Glomerular visceral epithelial cell (primary cell): ENCODE measurements around the gene SHISA5.

ENCODE experiments used
- DNase-seq: peaks from one replicate; pipeline ENCODE4 v3.0.0-alpha.2; 2016; ENCODE audit errors: extremely low spot score

Gene SHISA5

DNA sequence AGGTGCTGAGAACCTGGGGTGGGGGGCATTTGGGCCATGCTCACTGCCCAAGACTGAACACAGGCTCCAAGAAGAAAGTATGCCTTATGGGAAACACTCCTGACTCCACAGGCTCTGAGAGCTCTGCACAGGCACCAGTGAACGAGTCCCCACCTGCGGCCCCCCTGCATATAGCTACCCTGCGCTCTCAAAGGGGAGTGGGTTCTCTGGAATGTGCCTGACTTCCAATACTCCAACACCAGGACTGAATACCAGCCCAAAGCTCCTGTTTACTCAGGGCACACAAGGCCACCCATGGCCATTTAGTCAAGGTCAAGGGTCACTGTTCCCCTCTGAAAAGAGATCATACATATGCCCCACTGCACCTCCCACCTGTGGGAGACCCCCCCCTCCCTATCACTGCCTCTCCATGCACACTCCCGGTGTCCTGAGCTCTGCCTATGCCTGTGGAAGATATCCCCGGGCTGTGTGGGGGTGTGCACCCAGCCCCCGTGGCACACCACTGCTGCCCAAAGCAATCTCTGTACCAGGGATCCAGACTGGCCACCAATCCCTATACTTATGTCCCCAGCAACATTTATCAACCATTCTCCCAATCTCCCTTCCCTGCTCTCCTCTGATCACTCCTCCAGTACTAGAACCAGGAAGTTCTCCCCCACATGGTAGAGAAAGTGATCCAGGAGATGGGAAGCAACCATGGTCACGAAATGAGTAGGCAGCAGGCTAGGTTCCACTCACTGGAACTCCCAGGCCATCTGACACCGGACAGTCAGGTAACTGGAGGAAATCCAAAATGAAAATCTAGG lies 72.5 kb downstream of the SHISA5 start:
- no peak for DNase-seq

DNA sequence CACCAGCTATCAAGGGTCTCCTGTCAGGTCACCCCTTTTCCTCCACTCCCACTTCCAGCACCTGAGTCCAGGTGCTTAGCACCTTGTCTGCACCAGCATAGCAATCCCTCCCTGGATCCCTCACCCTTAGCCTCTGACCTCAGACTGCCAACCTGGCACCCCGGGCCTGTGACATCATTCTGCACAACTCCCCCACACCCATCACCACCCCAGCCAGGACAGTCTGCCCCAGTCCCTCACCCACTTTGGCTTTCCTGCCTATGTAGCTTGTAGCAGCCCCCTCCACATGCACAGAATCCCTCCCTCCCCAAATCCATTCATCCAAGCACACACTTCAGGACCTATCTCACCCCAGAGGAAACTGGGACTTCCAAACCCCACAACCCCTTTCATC lies 73.3 kb downstream of the SHISA5 start:
- DNase-seq, result no peak

DNA sequence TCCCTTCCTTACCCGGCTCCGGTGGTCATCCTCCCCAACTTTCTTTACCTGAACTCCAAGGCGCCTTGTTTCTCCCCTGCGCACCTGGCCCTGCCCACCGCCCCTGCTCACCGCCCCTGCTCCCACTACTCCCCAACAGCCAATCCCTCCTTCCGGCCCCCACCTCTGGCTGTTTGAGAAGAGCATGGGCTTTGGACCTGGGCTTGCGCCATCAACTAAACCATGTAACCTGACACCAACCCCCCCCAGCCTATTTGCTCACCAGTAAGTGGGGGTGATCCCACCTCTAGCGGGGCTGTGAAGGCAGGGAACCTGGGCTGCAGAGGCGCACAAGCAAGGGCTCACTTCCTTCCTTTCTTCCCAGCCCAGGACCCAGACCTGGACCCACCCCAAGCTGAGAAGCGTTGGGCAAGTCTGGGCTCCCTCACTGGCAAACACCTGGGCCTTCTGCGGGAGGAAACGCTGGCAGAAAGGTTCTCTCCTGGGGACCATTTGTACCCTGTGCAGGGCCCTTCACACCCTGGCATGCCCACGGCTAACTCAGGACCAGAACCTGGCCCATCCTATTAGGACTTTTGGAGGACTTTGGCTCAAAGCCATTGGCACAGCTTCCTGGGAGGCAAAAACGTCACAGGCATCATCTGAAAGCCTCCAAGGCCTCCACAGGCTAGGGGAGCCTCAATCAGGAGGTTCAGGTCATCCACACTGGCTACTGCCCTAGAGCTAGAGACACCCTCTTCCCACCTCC lies 73.8 kb downstream of the SHISA5 start, which contains the start of gene PLXNB1:
TSS of gene PLXNB1 (minus strand) at position 127 of the 748 bp plus-strand sequence. CDS start 5,475 bp downstream, outside the sequence.
- DNase-seq, result peak; percentile 76

DNA sequence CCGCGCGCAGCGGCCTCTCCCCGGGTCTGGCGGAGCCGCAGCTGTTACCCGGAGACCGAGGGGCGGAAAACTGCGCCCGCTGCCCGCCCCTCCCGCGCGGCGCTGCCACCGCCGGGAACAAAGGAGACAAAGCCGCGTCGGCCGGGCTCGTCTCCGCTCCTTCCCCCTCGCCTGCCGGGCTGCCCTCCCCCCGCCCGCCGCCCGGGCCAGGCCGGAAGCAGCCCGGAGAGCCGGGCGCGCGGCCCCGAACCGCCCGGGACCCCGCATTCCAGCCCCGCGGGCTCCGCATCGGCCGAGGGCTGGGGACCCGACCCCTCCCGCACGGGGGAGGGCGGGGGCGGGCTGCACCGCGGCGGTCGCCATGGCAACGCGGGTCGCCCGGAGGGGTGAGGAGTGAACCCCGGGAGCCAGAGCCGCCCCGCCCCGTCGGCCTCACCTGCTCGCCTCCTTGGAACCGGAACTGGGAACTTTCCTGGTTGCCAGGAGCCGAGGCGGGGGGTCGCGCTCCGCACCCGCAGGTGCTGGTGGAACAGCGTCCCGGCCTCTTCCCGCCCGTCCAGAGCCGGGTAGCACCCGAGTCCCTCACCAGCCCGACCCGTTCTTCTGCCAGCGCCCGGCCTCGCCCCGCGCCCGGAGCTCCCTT lies 74.5 kb downstream of the SHISA5 start:
- DNase-seq, result peak; percentile 63

DNA sequence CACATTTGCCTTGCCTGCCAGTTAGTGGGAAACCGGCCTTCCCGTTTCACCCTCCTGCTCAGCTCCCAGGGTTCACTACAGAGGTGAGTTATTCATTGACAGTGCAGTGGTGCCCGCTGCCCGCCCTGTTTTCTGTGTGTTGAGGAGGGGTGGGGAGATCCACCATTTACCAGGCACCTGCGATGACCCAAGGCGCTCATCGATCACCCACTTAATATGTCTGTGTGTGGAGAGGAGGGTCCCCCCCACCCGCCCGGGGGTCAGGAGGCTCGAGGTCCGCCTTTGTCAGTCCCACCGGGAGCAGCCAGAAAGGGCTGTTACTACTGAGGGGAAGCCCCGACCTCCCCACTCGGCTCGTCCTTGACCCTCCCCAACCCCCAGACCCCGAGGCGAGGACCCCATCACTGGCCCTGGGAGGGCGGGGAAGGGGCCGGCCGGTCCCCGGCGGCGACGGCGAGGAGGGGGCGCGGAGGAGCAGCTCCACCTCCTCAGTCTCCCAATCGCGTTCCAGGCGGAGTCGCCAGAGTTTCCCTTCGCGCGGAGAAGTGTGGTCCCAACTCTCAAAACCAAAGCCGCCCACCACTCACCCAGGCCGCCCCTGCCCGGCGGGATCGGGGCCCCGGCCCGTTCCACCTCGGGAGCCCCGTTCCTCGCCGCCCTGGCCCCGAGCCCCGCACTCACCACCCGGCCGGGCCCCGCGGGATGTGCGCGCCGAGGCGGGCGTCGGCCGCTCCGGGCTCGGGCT lies 75.2 kb downstream of the SHISA5 start:
- DNase-seq, result peak; percentile 69

DNA sequence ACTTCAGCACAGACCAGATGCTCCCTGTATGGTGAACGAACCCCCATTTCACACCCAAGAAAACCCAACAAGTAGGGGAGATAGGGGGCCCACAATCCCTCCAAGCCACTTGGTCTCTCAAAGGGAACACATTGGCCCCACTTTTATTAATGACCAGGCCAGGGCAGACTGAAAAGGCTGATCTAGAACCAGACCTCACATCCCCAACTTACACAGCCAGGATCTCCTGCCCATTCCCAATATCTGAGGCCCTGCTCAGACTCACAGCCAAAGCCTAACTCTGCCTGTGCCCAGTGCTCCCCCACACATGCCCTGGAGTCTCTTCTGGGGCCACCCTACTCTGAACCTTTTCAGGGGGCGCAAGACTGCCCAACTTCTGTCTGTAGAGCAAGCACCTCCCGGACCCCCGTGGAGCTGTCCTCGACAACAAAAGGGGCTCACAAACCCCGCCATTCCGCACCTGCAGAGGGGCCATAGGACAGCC lies 75.8 kb downstream of the SHISA5 start:
- DNase-seq, result no peak

DNA sequence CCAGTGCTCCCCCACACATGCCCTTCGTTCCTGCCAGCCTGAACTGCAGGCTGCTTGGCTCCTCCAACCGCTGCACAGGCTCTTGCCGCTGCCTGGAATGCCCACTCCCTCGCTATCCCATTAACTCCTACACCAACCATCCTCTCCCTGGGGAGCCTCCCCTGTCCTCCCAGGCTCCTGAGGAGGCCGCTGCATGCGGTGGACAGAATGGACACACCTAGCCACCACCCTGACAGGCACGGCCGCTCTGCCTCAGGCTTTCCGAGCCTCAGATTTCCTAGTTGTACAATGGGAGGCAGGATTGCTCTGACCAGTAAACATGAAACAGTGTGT lies 76.4 kb downstream of the SHISA5 start:
- no peak for DNase-seq

DNA sequence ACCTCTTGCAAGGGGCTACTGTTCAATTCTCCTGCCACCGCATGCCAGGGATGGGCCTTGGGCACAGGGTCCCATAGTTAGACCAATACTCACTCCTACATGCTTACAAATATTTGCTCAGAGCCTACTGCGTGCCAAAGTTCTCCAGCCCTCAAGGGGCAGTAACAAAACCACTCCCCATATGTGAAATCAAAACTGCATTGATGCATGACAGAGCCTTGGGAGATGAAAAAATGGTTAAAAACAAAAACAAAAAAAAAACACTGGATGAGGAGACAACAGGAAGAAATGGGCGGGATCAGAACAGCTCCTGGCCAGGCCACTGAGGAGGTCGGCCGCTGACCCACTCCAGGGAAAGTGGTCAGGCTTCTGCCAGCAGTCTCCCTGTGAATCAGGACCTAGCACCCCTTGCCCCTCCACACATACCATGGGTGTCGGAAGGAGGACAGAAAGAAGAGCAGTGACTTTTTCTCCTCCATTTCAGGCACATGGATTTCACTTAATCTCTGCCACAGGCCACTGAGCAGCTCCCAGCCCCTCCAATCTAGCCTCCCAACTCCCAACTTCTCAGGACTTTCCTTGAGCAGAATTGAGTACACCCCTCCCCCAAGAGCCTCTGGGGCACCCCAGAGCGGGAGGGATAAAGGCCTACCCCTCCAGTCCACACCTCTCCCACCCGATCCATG lies 76.9 kb downstream of the SHISA5 start:
- no peak for DNase-seq

DNA sequence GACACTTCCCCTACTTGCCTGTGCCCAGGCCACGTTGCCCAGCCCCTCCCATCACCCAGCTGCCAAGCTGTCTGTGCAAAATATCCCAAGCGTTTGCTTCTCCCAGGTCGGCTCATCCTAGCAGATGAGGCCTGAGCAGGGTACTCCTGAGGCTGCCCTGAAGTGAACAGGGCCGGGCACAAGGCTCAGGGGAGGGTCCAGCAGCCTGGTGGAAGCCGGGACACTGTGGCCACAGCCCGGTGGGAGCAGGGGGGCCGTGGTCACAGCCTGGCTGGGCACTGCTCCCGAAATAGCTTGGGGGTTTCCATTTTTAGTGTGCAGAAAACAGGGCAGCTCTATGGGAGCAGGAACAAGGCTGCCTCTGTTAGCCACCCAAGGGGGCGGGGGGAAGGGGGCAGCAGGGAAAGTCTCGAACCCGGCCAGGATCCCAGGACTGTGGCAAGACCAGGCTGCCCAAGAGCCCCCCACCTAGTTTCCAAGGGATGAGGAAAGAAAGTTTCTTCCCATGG lies 77.5 kb downstream of the SHISA5 start:
- DNase-seq, result no peak

DNA sequence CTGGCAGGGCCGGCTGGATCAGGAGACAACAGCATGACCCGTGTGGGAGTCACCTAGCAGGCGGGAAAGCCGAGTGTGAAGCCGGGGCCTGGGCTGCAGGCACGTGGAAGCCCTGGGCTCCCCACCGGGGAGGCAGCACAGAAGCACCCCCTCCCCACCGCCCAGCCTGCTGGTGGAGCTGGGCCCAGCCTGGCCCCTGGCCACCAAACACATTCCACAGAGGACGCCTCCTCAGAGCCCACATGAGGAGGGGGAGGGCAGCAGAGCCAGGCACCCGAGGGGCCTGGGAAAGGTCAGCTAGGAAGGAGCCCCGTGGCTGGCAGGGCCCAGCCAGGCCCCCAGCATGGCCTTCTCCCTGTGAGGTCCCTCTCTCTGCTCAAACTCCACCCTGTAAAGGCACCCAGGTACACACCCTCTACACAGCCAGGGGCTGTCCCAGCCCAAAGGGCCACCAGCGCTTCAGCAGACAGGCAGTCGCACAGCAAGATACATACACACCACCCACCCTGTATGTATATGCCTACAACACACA lies 78.6 kb downstream of the SHISA5 start:
- DNase-seq, result no peak

DNA sequence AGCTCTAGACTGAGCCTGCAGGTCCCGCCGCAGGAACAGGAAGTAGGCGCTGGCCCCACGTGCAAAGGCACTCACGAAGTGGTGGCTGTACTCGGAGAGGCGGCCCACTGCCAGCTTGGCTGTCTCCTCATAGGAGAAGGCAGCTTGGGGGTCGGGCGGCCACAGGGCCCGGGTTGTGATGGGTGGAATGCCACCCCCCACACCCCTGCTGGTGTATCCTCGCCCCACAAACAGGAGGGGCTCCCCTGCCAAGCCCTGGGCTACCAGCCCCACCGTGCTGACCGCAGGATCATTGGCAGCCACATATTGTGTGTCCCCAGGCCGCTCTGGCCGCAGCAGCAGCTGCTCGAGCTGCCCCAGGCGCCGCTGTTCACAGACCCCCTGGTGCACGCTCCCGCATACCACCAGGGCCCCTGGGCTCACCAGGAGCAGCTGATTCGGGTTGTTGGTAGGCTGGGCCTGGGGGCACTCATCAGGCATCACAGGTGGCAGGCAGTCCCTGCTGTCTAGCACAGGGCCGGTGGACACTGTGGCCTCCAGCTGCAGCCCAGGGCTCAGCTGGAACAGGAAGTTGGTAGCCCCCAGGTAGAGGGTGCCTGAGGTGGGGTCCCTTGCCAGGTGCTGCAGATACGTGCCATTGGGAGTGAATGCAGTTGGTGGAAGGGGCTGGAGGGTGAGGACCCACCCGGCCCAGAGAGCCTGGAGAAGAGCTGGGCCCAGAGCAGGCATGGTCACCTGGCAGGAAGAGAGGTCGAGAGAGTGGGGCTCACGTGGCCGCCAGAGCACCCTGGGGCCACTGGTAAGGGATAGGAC lies 79.9 kb downstream of the SHISA5 start:
- DNase-seq, result no peak

DNA sequence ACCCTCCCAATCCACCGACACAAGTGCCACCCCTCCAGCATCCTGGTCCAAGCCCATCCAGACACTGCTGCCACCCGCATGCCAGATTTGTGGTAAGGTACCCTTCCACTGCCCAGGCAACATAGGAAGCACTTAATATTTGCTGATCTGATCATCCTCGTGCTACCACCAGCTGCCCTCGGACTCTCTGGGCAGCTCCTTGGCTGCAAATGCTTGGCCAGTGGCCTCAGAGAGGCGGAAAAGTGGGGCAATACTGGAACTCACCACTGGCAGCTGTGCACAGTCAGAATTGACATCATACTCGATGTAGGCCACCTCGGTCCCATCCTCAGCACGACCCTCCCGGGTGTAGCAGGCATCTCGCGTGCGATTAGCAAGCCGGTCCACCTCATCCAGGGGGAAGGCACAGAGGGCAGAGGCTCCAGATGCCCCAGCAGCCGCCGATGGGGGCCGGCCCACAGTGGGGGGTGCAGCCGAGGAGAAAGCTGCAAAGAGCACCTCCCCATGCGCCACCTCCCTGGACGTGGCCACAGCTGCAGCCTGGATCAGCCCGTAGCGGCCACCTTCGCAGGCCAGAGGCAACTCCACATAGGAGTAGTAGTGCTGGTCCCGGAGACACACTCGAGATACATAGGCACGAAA lies 80.6 kb downstream of the SHISA5 start:
- no peak for DNase-seq

DNA sequence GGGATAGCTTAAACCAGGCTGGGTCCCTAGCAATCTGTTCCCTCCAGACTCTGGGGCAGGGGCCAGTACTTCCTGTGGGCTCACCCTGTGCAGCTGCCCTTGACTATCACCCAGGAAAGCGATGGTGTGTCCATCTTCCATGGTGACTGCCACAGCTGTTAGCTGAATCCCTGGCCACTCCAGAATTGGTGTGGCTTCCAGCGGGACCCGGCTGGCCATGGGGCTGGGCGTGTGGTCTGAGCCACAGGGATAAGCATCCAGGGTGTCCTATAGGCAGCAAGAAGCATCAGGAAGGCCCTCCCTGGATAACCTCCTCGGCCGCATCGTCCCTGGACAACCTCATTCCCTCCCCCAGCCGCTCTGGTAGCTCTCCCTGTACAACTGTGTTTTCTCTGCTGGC lies 81.3 kb downstream of the SHISA5 start:
- DNase-seq, result no peak

DNA sequence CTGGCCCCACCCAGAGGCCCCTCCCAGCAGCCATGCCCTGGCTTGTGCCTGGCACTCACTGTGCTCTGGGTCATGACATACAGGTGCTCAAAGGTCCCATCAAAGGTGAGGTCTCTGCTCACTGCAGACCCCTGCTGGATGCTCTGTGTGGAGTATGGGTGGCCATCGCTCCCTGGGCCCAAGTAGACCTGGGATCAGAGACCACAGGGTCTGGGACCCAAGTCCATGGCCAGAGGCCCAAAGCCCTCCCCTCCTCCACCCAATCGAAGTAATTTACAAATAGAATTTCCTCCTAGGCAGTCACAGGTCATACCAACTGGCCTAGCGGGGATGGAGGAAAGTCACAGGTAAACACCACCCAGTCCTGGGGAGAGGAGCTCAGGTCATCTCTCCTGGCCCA lies 81.7 kb downstream of the SHISA5 start:
- no peak for DNase-seq

DNA sequence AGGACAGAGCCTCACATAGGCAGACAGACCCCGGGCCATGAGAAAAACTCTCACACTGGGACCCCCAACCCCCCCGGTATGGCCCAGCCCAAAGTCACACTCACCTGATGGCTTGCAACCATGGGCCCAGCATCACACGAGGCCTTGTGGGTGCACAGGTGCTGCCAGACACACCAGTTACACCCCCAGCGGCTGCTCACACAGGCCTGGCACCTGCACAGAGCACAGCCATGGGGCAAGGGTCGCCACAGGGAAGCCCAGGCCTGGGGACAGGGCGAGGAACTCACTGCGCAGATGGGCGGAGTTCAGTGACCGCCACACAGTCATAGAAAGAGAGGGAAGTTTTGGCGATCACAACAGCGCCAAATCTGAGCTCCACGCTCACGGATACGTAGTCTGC lies 83.4 kb downstream of the SHISA5 start:
- DNase-seq, result no peak

DNA sequence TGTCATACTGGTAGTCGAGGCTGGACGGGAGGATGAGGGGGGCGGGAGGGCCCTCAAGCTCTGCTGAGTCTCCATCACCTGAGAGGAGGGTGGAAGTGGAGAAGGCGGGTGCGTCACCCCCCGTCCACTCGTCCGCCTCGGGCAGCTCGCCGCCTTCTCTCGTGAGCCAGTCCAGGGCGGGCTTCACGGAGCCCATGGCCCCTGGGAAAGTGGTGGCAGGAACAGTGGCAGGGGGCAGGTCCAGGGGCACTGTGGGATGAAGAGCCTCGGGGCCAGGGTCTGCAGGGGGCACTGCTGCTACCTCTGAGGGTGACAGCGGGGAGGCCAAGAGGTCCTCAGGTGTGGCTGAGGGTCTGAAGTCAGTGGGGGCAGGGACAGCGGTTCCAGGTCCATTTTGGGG lies 84.4 kb downstream of the SHISA5 start:
- DNase-seq, result no peak

DNA sequence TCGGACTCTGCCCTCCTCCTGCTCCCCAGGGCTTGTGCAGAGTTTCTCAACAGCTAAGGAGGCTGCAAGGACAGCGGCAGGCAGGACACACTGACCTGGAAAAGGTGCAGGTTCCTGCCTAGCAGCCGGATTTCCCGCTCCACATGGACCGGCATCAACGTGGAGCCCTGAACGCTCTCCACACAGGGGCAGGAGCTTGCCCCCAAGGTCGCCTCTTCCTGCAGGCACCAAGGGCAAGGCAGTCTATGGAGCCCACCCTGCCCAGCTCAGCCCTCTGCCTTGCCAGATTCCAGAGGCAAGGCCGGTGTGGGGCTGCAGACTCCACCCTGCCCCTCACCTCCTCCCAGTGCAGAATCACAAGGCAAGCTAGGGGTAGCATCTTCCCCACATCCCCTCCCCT lies 84.8 kb downstream of the SHISA5 start:
- no peak for DNase-seq

DNA sequence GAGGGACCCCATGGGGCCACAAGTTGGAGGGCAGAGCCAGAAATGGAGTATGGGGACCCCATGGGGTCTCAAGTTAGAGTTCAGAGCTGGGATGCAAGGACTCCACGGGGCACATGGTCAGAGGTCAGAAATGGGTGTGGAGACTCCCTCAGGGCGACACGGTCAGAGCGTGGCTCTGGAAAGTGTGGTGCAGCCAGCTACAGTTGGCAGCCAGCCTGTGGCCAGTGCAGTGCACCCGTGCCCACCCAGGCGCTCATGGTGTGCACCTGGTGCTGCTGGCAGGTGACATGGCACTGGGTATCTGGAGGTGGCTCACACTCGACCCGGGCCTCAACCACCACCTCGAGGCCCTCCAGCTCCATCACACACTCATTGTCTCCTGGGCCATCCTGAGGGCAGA lies 85.3 kb downstream of the SHISA5 start:
- DNase-seq, result no peak

DNA sequence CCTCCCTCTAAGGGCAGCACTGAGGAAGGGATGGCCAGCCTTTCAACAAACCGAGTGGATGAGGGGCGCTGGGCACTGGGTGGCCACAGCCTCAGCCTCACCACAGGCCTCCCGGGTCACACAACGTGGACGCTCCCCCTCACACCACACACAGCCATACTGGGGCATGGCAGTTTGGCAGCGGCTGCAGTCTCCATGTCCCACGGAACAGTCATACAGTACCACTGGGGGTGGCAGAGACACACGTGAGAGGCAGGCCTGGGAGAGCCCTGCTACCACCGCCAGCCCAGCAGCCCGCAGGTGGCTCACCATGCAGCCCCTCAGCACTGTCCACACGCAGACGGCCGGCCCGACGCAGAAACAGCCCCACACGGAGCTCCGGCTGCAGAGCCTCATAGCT lies 85.8 kb downstream of the SHISA5 start:
- no peak for DNase-seq
